Panc1 (cell line): ENCODE data around the gene EPN1. TPM values are rescaled to one million over a fixed set of nuclear protein-coding genes. Genes with fewer than 3 reads are reported as not detected.

Source experiments
- ATAC-seq: fragments of 200-7000 bp; cut with Tn5 transposase; 2 replicates; pipeline ENCODE4 v1.9.1; 2020; ENCODE audit warnings: mild to moderate bottlenecking, moderate library complexity
- BruUV-seq: library from RNA; stranded (reverse); fragments of 400-500 nt; replicated peaks from 2 replicates; lab custom pipeline; 2021; lab: Mats Ljungman, UMichigan
- CTCF ChIA-PET: fragments of 300-600 bp; sonication (Branson Sonifier 250); formaldehyde crosslinking; loops from one replicate; lab custom pipeline; 2022; ENCODE audit warnings: antibody characterized with exemption; lab: Charles Lee
- POLR2A ChIA-PET: fragments of 300-600 bp; sonication (Branson Sonifier 250); formaldehyde crosslinking; loops from one replicate; lab custom pipeline; 2022; ENCODE audit warnings: antibody characterized with exemption; lab: Charles Lee
- DNase-seq: peaks from one replicate; pipeline ENCODE4 v3.0.0-alpha.2; 2010; ENCODE audit warnings: low read depth, low spot score
- H3K27ac ChIP-seq: 2 replicates; pipeline ENCODE4 v1.5.1; 2011; ENCODE audit warnings: mild to moderate bottlenecking, low read length, inconsistent platforms
- H3K27me3 ChIP-seq: fragments of 200-500 bp; sonication (Bioruptor generic); 2 replicates; pipeline ENCODE4 v1.6.0; 2014; ENCODE audit warnings: low read length, inconsistent platforms; ENCODE audit not compliant: control insufficient read depth, insufficient read depth
- H3K36me3 ChIP-seq: fragments of 200-500 bp; sonication (Bioruptor generic); 2 replicates; pipeline ENCODE4 v1.5.1; 2014; ENCODE audit warnings: inconsistent platforms, mild to moderate bottlenecking, low read length, moderate library complexity; ENCODE audit not compliant: control insufficient read depth, insufficient read depth
- H3K4me1 ChIP-seq: 2 replicates; pipeline ENCODE4 v1.5.1; 2011; ENCODE audit warnings: inconsistent platforms, mild to moderate bottlenecking, low read length, moderate library complexity; ENCODE audit not compliant: control insufficient read depth, insufficient read depth
- H3K4me3 ChIP-seq, 2 experiments: 2 replicates each; pipeline ENCODE4 v1.5.1; 2011 to 2012; ENCODE audit warnings: low read depth in 2 of 2, low read length in 2 of 2, mild to moderate bottlenecking in 2 of 2, inconsistent platforms in 1 of 2, moderate library complexity in 1 of 2
- H3K9me3 ChIP-seq: fragments of 200-500 bp; sonication (Bioruptor generic); 2 replicates; pipeline ENCODE4 v1.5.1; 2014; ENCODE audit warnings: low read depth, mild to moderate bottlenecking, inconsistent platforms, low read length, moderate library complexity; ENCODE audit not compliant: control insufficient read depth, insufficient read depth
- CTCF ChIP-seq: fragments of 450-650 bp; IDR thresholded peaks from 2 replicates; pipeline ENCODE4 v1.5.1; 2017; ENCODE audit warnings: mild to moderate bottlenecking
- POLR2AphosphoS5 ChIP-seq: IDR thresholded peaks from 2 replicates; pipeline ENCODE4 v1.6.1; 2012; ENCODE audit warnings: mild to moderate bottlenecking, low read depth, low read length, moderate library complexity
- REST ChIP-seq, 2 experiments: IDR thresholded peaks; 2 replicates each; pipeline ENCODE4 v1.6.1; 2011 to 2012; ENCODE audit warnings: low read depth in 2 of 2, control low read depth in 1 of 2, low read length in 1 of 2, mild to moderate bottlenecking in 1 of 2, moderate library complexity in 1 of 2; ENCODE audit not compliant: insufficient read depth in 1 of 2
- SIN3A ChIP-seq: IDR thresholded peaks from 2 replicates; pipeline ENCODE4 v1.6.1; 2012; ENCODE audit warnings: low read depth, mild to moderate bottlenecking, low read length, moderate library complexity, borderline replicate concordance; ENCODE audit not compliant: insufficient read depth
- TCF7L2 ChIP-seq: IDR thresholded peaks from 2 replicates; pipeline ENCODE4 v1.6.1; 2011; ENCODE audit warnings: mild to moderate bottlenecking, low read depth, low read length, inconsistent platforms
- in situ Hi-C: cut with HindIII; loops from 2 replicates; pipeline ENCODE4 v1.10.0; 2016; ENCODE audit warnings: low sequenced_read_pairs, low pct_unique_long_range_greater_than_20kb
- intact Hi-C: fragments of 100-400 bp; cut with micrococcal nuclease; formaldehyde crosslinking; loops from one replicate; pipeline ENCODE4 v1.10.0; 2022; ENCODE audit not compliant: unreplicated experiment
- total RNA-seq: library from RNA; stranded (reverse); gene quantifications from one replicate; pipeline ENCODE4 v1.2.1, GENCODE V29; 2021; ENCODE audit not compliant: unreplicated experiment

Gene EPN1
- total RNA-seq, 1 experiment from 2014 or later, result 361 TPM

GRCh38 chr19:55660404-55660803 lies 14.6 kb upstream of the EPN1 start:
- BruUV-seq, result no TSS peak
- POLR2A ChIA-PET, result no interaction called here
- H3K27ac ChIP-seq, result peak overlapping the region; percentile 55
- DNase-seq (no peak), ATAC-seq (no peak)
- in situ Hi-C loops, result no loop called here
- H3K4me1 ChIP-seq, result peaks cover 36% of the 10 kb centered on the region
- intact Hi-C loops, result no loop called here
- CTCF ChIA-PET, result no interaction called here
- no peaks in the 10 kb centered on the region for H3K9me3 ChIP-seq
- peaks cover 46% of the 10 kb centered on the region for H3K36me3 ChIP-seq
- no peak for TF ChIP-seq TCF7L2
- no peak for TF ChIP-seq POLR2AphosphoS5
- no peak for TF ChIP-seq REST (IDR thresholded peaks at IDR 0.05; ENCODE audit: insufficient read depth in 1 of 2, low read depth in 2 of 2, low read length in 1 of 2)
- no peaks in the 10 kb centered on the region for H3K27me3 ChIP-seq
- no peak overlapping the region for H3K4me3 ChIP-seq

GRCh38 chr19:55660991-55661390 lies 14.0 kb upstream of the EPN1 start:
- H3K4me3 ChIP-seq, result no peak overlapping the region
- H3K36me3 ChIP-seq, result peaks cover 42% of the 10 kb centered on the region
- no TSS peak for BruUV-seq
- peak overlapping the region; percentile 55; the same call in 1 of the 2 replicates for H3K27ac ChIP-seq
- no peak for ATAC-seq
- TF ChIP-seq POLR2AphosphoS5, result no peak
- no peak for TF ChIP-seq SIN3A
- no peak for TF ChIP-seq REST (IDR thresholded peaks at IDR 0.05; ENCODE audit: insufficient read depth in 1 of 2, low read depth in 2 of 2, low read length in 1 of 2)
- TF ChIP-seq TCF7L2, result no peak
- TF ChIP-seq CTCF, result no peak
- ChIA-PET POLR2A (no interaction called here), CTCF (no interaction called here)
- H3K4me1 ChIP-seq, result peaks cover 36% of the 10 kb centered on the region
- no peak for DNase-seq
- no peaks in the 10 kb centered on the region for H3K27me3 ChIP-seq
- intact Hi-C loops (no loop called here), in situ Hi-C loops (no loop called here)
- H3K9me3 ChIP-seq, result no peaks in the 10 kb centered on the region
